Neural progenitor cell (in vitro differentiated cells): Measurements from ENCODE around the gene ATAT1.

Source experiments
- EZH2 ChIP-seq: fragments of 200-600 bp; sonication (generic); IDR thresholded peaks from 2 replicates; pipeline ENCODE4 v1.6.1; 2017; ENCODE audit warnings: antibody characterized with exemption, mild to moderate bottlenecking, moderate library complexity
- EZH2phosphoT487 ChIP-seq: fragments of 200-600 bp; sonication (generic); IDR thresholded peaks from 2 replicates; pipeline ENCODE4 v1.6.1; 2017; ENCODE audit warnings: antibody characterized with exemption
- TF ChIP-seq, protein P1 (sequence below): fragments of 200-600 bp; sonication (generic); IDR thresholded peaks from 2 replicates; pipeline ENCODE4 v1.5.1; 2017; ENCODE audit warnings: antibody characterized with exemption, mild to moderate bottlenecking

DNA sequence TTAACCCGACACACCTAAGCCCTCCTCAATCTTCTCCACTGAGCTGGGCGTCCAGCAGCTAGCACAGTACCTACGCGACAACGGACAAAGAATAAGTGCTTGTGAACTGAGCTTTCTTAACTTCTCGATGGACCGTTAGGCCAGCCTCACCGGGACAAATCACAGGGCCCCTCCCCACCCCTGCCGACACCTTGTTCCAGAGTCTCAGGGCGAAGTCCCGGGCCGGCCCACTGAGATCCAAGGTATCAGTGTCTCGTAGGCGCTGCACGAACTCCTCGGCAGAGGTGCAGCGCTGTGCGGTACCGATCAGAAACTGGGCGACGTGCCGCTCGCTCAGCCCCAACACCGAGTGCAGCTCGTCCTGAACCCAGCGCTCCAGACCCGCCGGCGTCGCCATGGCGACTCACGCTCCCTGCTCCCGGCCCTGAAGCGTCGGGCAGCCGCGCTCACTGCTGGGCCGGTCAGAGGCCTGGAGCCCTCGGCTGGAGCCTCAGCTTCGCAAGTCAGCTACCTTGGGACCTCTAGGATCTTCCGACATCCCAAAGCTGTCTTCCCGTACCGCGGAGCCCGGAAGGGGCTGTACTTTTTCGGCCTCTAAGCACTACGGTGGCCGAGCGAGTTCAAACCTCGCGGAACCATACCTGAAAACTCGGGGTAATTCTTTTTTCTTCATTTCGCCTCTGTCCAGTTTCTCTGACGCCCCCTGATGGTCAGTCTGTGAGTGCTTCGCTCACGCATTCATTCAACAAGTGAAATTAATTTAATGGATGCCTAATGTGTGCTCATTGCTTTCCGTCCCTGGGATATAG lies 46.0 kb downstream of the ATAT1 start, which contains the start of gene DHX16:
- TF ChIP-seq, protein P1, sequence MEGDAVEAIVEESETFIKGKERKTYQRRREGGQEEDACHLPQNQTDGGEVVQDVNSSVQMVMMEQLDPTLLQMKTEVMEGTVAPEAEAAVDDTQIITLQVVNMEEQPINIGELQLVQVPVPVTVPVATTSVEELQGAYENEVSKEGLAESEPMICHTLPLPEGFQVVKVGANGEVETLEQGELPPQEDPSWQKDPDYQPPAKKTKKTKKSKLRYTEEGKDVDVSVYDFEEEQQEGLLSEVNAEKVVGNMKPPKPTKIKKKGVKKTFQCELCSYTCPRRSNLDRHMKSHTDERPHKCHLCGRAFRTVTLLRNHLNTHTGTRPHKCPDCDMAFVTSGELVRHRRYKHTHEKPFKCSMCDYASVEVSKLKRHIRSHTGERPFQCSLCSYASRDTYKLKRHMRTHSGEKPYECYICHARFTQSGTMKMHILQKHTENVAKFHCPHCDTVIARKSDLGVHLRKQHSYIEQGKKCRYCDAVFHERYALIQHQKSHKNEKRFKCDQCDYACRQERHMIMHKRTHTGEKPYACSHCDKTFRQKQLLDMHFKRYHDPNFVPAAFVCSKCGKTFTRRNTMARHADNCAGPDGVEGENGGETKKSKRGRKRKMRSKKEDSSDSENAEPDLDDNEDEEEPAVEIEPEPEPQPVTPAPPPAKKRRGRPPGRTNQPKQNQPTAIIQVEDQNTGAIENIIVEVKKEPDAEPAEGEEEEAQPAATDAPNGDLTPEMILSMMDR, result peak; percentile 93
- no peak for TF ChIP-seq EZH2
- no peak for TF ChIP-seq EZH2phosphoT487
